ENCODE data around the gene CFAP77.
A peak's percentile ranks its signal among the peaks of the same experiment; 100 is the strongest.

CFAP77 gene

GRCh38 chr9:132451276-132451675 is 41.3 kb downstream of the CFAP77 start:
- peak in 1 of 2 donors; percentile 4 for DNase-seq (ENCODE audit: low read depth in 2 of 2)

DNA sequence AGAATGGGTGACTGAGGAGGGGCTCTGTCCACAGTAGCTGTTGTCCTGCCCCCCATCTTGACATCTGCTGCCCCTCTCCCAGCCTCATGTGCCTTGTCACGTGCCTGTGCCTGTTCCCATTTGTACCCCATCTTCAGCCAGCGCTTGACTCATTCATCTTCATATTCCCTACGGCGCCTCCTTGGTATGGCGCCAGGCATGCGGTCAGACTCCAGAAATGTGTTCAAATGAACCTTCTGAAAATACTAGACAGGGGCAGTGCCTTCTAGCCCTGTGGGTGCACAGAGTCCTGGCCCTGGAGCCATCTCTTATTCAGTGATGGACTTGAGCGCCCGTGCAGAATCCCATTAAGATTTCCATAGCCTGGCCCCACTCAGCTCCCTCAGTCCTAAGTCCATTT is 46.2 kb downstream of the CFAP77 start:
- no peak for DNase-seq (ENCODE audit: low read depth in 2 of 2)

GRCh38 chr9:132457504-132458236 is 47.7 kb downstream of the CFAP77 start:
- no peak for DNase-seq (ENCODE audit: low read depth in 2 of 2)

DNA sequence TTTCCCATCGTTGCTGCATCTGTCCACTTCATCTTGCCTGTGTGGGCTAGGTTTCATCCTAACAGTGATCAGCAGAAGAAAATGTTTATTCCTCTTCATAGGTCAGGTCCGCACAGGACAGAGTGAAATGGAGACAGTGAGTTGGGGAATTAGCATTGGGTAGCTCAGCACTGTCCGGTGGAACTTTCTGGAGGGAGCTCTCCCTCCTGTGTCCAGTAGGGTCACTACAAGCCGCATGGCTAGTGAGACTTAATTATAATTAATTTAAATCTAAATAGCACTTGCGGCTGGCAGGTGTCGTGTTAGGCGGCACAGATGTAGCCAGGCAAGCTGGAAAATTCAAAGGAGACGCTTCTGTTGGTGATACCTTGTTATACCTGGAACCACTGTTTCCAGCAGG is 48.4 kb downstream of the CFAP77 start:
- no peak for DNase-seq (ENCODE audit: low read depth in 2 of 2)

DNA sequence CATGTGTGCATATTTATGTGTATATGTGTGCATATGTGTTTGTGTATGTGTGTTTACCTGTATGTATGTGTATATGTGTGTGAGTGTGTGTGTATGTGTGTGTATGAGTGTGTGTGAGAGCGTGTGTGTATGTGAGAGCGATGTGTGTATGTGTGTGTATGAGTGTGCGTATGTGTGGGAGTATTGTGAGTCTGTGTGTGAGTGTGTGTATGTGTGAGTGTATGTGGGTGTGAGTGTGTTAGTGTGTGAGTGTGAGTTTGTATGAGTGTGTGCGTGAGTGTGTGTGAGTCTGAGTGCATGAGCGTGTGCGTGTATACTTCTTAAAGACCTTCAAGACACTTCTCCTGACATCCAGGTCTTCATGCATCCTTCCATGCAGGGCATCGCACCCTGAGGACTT is 49.6 kb downstream of the CFAP77 start:
- DNase-seq (ENCODE audit: low read depth in 2 of 2), result no peak

DNA sequence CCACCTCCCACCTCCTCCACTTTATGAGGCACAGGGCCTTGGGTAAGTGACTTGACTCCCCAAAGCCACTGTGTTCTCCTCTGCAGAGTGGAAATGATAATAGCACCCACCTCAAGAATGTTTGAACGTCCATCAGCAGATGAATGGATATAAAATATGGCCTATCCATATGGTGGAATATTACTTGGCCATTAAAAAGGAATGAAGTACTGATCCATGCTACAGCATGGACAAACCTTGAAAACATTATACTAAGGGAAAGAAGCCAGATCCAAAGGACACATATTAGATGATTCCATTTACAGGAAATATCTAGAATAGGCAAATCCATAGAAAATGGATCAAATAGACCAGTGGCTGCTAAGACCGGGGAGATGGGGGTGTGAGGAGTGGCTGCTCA is 50.2 kb downstream of the CFAP77 start:
- DNase-seq (ENCODE audit: low read depth in 2 of 2), result no peak

DNA sequence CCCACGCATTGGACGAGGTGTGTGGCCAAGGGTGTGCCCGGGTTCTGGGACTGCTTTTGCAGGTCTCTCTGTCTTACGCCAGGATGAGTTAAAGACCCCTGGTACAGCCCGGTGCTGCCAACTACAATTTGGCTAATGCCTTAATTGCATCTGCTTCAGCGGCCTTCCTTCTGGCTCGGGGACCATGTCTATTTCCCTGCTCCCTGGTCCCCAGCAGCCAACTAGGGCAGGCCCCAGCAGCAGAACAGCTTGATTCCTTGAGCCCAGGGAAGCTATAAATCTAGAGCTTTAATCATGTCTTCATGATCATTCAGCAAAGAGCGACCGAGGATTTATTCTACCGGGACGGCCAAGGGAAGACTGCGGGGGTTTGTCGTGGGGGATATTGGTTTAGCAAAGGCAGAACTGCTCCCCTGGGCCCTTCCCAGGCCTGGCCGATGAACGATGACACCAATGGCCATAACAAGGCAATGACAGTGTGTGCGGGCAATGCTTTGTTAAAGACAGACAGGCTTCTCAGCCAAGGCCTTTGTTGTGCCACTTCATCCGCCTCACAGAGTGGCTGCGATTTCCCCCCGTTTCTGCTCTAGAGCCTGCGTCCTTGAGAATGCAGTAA is 51.4 kb downstream of the CFAP77 start:
- DNase-seq (ENCODE audit: low read depth in 2 of 2), result no peak

DNA sequence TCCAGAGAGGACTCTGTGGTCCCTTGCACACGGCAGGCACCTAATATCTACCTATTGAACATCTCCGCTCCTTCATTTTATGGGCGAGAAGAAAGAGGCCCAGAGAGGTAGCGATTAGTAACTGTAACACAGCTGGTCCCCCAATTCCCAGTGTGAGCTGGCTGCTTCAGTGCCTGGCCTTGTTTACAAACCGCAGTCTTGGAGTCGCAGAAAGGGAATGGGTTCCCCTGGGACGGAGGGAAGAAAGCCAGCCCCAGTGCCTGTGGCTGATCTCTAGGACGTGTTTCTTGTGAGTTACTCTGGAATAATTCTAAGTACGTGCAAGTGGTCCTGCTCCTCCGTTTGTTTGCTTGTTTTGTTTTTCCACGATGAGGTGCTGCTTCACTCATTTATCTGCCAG is 52.0 kb downstream of the CFAP77 start:
- no peak for DNase-seq (ENCODE audit: low read depth in 2 of 2)

GRCh38 chr9:132464547-132464946 is 54.5 kb downstream of the CFAP77 start:
- DNase-seq (ENCODE audit: low read depth in 2 of 2), result no peak

- DNase-seq (ENCODE audit: low read depth in 2 of 2), result no peak
Measured at GRCh38 chr9:132465131-132465635, 55.2 kb downstream of the CFAP77 start.

DNA sequence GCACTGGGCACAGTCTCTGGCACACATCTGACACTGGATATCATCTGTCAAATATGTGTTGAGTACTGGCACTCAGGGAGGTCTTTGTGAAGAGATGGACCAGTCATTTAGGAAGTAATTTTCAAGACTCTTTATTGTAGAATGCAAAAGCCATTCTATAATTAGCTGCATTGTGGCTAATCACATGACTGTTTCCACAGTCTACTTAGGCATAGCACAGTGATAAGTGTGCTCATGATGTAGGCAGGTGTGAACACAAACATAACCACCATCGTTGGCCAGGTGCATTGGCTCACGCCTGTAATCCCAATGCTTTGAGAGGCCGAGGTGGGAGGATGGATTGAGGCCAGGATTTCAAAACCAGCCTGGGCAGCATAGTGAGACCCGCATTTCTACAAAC is 62.2 kb downstream of the CFAP77 start:
- no peak for DNase-seq (ENCODE audit: low read depth in 2 of 2)

DNA sequence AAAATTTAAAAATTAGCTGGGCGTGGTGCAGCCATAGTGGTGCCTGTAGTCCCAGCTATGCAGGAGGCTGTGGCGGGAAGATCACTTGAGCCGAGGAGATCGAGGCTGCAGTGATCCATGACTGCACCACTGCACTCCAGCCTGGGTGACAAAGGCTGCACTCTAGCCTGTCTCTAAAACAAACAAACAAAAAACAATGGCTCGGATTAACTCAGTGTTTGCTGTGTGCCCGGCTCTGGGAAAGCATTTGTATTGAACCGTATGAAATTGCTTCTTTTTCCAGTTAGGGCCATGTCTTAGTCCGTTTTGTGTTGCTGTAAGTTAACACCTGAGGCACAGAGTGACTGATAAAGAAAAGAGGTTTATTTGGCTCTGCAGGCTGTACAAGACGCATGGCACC is 62.6 kb downstream of the CFAP77 start:
- no peak for DNase-seq (ENCODE audit: low read depth in 2 of 2)

- DNase-seq (ENCODE audit: low read depth in 2 of 2), result no peak
Measured at GRCh38 chr9:132474253-132474652, 64.2 kb downstream of the CFAP77 start.

- DNase-seq (ENCODE audit: low read depth in 2 of 2), result no peak
Measured at GRCh38 chr9:132478353-132479050, 68.5 kb downstream of the CFAP77 start.

DNA sequence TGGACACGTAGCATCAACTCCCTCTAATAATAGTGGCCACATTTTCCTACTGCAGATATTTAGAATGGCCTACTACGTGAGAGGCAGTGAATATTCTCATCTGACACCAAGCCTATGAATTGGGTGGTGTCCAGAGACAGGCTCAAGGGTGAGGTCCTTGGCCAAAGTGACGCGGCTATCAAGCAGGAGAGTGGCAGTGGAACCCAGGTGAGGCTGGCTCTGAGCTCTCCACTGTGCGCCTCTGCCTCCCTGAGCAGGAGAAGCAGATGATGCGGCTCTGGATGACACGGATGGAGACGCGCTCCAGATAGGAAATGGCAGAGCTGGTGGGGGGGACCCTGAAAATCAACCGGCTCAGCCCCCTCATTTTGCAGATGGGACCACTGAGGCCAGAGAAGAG is 69.7 kb downstream of the CFAP77 start:
- DNase-seq (ENCODE audit: low read depth in 2 of 2), result no peak

DNA sequence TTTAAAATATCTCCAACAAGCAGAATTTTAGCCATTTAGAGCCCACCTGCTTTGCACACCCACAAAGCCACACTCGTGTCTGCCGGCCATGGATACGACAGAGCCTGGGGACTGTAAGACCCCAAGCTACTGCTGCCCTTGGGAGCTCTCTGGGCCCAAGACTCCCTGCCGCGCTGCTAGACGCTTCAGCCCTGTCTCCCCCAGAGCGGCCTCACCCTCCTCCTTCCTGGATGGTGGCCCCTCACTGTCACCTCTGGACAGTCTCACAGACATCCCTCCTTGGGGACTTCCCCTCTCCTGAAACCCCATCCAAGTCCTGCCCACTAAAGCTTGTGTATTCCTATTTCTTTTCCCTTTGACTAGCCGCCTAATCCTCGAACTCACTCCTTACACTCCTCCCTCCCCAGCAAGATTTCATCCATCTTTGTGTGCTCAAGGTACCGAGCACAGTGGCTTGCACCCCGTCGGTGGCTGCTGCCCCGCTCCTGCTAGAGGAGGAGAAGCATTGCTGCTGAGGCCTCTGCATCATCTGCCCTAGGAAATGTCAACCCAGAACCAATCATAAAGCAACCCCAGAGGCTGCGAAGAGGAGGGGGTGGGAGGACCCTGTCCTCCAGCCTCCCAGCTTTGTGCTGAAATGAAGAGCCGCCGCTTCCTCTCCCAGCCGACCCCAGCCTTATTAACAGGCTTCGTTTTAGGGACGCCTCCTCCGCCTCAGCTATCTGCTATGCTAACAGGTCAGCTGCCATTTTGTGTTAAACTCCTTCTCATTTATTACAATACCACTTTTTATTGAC is 71.2 kb downstream of the CFAP77 start:
- DNase-seq (ENCODE audit: low read depth in 2 of 2), result no peak

DNA sequence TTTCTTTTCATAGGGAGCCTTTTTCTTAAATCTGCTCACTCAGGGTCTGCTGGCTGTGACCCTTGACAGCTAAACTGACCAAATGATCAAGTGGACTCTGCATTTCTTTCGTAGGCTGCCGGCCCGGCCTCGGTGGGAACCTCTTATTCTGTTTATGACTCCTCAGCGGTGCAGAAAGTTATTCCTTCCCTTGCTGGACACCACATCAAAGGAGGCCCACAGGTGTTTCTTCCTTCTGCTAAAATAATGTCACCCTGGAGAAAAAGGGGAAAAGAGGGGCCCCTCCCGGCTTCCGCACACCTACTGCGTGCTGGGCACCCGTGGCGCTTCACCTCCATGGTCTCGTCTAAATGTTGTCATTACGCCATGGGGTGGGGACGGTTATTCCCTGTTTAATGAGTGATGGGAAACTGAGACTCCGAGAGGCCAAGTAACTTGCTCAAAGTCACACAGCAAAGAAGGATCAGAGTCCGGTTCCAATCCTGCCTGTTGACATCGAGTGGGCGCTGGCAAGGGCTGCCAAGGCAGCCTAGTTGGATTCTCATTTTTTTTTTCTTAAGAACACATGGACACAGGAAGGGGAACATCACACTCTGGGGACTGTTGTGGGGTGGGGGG is 72.3 kb downstream of the CFAP77 start:
- no peak for DNase-seq (ENCODE audit: low read depth in 2 of 2)

- DNase-seq (ENCODE audit: low read depth in 2 of 2), result no peak
Measured at GRCh38 chr9:132485393-132485792, 75.4 kb downstream of the CFAP77 start.

- DNase-seq (ENCODE audit: low read depth in 2 of 2), result peak; percentile 8 to 14
Measured at GRCh38 chr9:132486706-132487350, 76.8 kb downstream of the CFAP77 start.

DNA sequence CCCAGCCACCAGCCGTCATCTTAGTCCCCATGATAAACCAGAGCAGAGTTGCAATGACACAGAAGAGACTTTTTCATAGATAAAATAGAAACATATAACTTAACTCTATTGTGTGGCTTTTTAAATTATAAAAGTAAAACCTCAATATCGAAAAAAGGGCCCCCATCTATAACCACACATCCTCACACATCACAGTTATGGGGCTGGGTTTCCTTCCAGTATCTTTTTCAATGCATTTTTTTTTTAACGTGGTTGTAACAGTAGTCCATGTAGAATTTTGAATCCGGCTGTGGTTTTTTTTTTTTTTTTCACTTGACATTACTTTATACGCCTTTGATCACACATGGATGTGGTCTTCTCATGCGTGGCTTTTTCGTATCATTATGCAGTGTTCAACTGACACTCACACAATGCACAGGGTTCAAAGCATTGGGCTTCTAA is 77.4 kb downstream of the CFAP77 start:
- no peak for DNase-seq (ENCODE audit: low read depth in 2 of 2)

- DNase-seq (ENCODE audit: low read depth in 2 of 2), result no peak
Measured at GRCh38 chr9:132487980-132488535, 78.0 kb downstream of the CFAP77 start.

Measured in stimulated activated CD8-positive, alpha-beta memory T cell treated with anti-CD3 and anti-CD28 coated beads, Interleukin-2, amount 100 ng/mL, for 1 hour (primary cell).